GM12873 (cell line): Measurements from ENCODE around the gene PMF1.

Source experiments
- CTCF ChIP-seq: IDR thresholded peaks from 2 replicates; pipeline ENCODE4 v1.5.1; 2012; ENCODE audit warnings: low read depth, mild to moderate bottlenecking, moderate library complexity, low read length, control low read depth; ENCODE audit not compliant: insufficient read depth; ENCODE audit errors: missing control alignments

PMF1 gene

DNA sequence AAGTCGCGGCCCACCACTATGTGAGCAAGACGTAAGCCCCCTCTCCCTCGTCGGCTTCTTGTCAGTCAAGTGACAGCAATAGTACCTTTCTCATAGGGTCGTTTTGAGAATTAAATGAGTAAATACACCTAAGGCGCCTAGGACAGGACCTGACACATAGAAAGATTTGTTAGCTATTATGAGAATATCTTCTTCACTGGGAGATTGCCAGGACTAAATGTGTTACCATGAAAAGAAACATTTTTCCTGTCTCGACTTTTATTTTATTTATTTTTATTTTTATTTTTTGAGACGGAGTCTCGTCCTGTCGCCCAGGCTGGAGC lies 798 bp downstream of the PMF1 start:
- no peak for TF ChIP-seq CTCF

- no peak for TF ChIP-seq CTCF
Observed at GRCh38 chr1:156214024-156214748, 1.4 kb downstream of the PMF1 start.

DNA sequence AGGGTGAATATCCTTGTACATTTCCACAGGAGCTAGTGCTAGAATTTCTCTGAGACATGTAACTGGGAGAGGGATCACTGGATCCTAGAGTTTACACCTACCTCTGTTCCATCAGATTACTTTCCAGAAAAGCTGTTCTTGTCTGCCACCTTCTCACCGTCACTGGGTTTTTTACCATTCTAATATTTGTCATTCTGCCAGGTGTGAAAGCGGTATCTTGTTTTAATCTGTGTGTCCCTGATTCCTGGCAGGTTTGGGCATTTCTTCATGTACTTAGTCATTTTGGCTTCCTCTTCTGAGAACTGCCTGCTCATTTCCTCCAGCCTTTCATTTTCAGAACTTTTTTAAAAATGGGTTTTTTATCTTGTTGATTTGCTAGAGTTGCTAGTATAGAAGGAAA lies 5.1 kb downstream of the PMF1 start:
- no peak for TF ChIP-seq CTCF

- TF ChIP-seq CTCF: no peak
Observed at GRCh38 chr1:156220226-156220625, 7.4 kb downstream of the PMF1 start.

DNA sequence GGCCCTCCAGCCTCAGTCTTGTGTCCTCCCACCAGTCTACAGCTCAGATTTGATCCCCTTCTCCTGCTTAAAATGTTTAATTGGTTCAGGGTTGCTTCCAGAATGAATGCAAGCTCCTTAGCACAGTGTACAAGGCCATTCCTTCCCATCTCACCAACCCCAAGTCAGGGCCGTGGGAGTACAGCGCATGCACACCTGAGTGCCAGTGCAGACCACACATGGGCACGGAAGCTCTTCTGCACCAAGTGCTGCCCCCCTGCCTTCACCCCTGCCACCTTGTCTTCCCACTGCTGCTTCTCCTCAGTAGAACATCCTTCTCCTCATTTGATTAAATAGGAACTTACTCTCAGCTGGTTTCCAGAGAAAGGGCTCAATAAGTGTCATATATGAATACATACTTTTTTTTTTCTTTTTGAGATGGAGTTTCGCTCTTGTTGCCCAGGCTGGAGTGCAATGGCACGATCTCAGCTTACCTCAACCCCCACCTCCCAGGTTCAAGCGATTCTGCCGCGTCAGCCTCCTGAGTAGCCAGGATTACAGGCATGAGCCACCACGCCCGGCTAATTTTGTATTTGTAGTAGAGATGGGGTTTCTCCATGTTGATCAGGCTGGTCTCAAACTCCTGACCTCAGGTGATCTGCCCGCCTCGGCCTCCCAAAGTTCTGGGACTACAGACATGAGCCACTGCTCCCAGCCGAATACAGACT lies 9.3 kb downstream of the PMF1 start:
- no peak for TF ChIP-seq CTCF

DNA sequence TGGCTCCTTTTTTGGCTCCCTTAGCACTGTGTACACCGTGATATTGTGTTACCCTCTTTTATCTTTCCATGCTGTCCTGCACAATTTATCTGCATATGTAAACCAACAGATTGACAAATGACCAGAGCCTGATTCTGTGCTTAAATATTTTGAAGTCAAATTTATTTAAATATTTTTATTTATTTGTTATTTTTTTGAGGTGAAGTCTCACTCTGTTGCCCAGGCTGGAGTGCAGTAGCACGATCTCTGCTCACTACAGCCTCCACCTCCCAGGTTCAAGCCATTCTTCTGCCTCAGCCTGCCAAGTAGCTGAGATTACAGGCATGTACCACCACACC lies 12.8 kb downstream of the PMF1 start:
- TF ChIP-seq CTCF: no peak

DNA sequence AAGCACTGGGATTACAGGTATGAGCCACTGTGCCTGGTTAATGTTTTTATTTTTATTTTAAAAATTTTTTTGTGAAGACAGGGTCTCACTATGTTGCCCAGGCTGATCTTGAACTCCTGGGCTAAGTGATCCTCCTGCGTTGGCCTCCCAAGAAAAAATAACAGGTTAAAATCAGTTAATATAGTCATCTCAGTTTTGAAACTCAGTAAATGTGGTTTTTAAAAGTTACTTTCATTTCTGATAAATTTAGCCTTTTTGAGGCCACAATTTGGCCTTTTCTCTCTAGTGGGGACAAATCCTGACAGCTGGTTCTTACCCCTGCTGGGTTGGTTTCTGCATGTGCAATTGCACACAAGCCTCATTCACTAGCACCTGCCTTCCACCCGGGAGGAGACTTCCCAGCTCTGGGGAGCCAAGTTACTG lies 13.3 kb downstream of the PMF1 start:
- no peak for TF ChIP-seq CTCF
